H1 (cell line): ENCODE results near the gene OTOL1. TPM values are rescaled to one million over a fixed set of nuclear protein-coding genes. Genes with fewer than 3 reads are reported as not detected.

ENCODE experiments used
- CTCF ChIA-PET: fragments of 300-600 bp; sonication (Branson Sonifier 250); formaldehyde crosslinking; loops from one replicate; lab custom pipeline; 2021; ENCODE audit not compliant: partially characterized antibody; lab: Charles Lee
- POLR2A ChIA-PET: fragments of 300-600 bp; sonication (Branson Sonifier 250); formaldehyde crosslinking; loops from one replicate; lab custom pipeline; 2021; ENCODE audit warnings: inconsistent platforms; ENCODE audit not compliant: partially characterized antibody; lab: Charles Lee
- DNase-seq, 2 experiments: peaks; one replicate each; pipeline versions ENCODE4 v3.0.0 to v3.0.0-alpha.2; 2010 to 2022; ENCODE audit warnings: low spot score in 2 of 2, low read depth in 1 of 2, mixed read lengths in 1 of 2
- FAIRE-seq: peaks from 2 replicates; lab custom pipeline; 2011; peaks lifted over from hg19 to GRCh38; lab: Jason Lieb, UNC
- H2AFZ ChIP-seq: 2 replicates; pipeline ENCODE4 v1.8.1; 2012; ENCODE audit warnings: low read length, inconsistent platforms
- H2AK5ac ChIP-seq: 2 replicates; pipeline ENCODE4 v1.6.1; 2013; ENCODE audit warnings: low read depth, low read length
- H2BK120ac ChIP-seq: replicated peaks from 2 replicates; pipeline ENCODE3; 2013; ENCODE audit warnings: low read depth, low read length, inconsistent platforms
- H2BK12ac ChIP-seq: 2 replicates; pipeline ENCODE4 v1.6.1; 2013; ENCODE audit warnings: low read depth, low read length
- H2BK15ac ChIP-seq: 2 replicates; pipeline ENCODE4 v1.6.1; 2013; ENCODE audit warnings: low read length
- H2BK20ac ChIP-seq: 2 replicates; pipeline ENCODE4 v1.6.1; 2013; ENCODE audit warnings: low read length
- H2BK5ac ChIP-seq: 2 replicates; pipeline ENCODE4 v1.6.1; 2013; ENCODE audit warnings: low read depth, low read length
- H3K14ac ChIP-seq: 2 replicates; pipeline ENCODE4 v1.6.1; 2013; ENCODE audit warnings: inconsistent platforms; ENCODE audit not compliant: insufficient read length
- H3K18ac ChIP-seq: 2 replicates; pipeline ENCODE4 v1.6.1; 2013; ENCODE audit warnings: low read length; ENCODE audit errors: extremely low read depth
- H3K23ac ChIP-seq: 2 replicates; pipeline ENCODE4 v1.6.1; 2013; ENCODE audit warnings: inconsistent platforms; ENCODE audit not compliant: insufficient read length
- H3K23me2 ChIP-seq: 2 replicates; pipeline ENCODE4 v1.6.1; 2013; ENCODE audit warnings: low read depth, low read length
- H3K27ac ChIP-seq: 2 replicates; pipeline ENCODE4 v1.6.1; 2011; ENCODE audit warnings: low read depth, low read length, inconsistent platforms
- H3K27me3 ChIP-seq, 4 experiments: replicated peaks in 1 of 4; 1 replicate in 1 of 4; 2 replicates in 3 of 4; pipeline versions ENCODE4 v1.6.1 to v1.8.1; 2011 to 2013; ENCODE audit warnings: low read length in 3 of 4, mild to moderate bottlenecking in 3 of 4, inconsistent platforms in 2 of 4, mixed read lengths in 2 of 4, moderate library complexity in 1 of 4; ENCODE audit not compliant: control insufficient read depth in 3 of 4, insufficient read depth in 3 of 4; ENCODE audit errors: extremely low read depth in 1 of 4
- H3K36me3 ChIP-seq, 4 experiments: 2 replicates each; pipeline versions ENCODE4 v1.6.1 to v1.8.1; 2011 to 2013; ENCODE audit warnings: mild to moderate bottlenecking in 4 of 4, low read length in 3 of 4, moderate library complexity in 2 of 4, control low read depth in 1 of 4, inconsistent platforms in 1 of 4; ENCODE audit not compliant: insufficient read depth in 4 of 4, control insufficient read depth in 2 of 4
- H3K4ac ChIP-seq: replicated peaks from 2 replicates; pipeline ENCODE3; 2013; ENCODE audit warnings: low read length, low read depth, mixed read lengths, inconsistent platforms; ENCODE audit not compliant: insufficient read length
- H3K4me1 ChIP-seq, 4 experiments: replicated peaks in 1 of 4; 1 replicate in 1 of 4; 2 replicates in 3 of 4; pipeline versions ENCODE4 v1.6.1 to v1.8.1; 2011 to 2013; ENCODE audit warnings: low read length in 3 of 4, inconsistent platforms in 2 of 4, mixed read lengths in 1 of 4; ENCODE audit not compliant: insufficient read depth in 4 of 4, control insufficient read depth in 3 of 4
- H3K4me2 ChIP-seq, 2 experiments: 2 replicates each; pipeline versions ENCODE4 v1.6.1 to v1.8.1; 2011 to 2013; ENCODE audit warnings: low read depth in 2 of 2, low read length in 2 of 2, control low read depth in 1 of 2, inconsistent platforms in 1 of 2, mild to moderate bottlenecking in 1 of 2; ENCODE audit not compliant: insufficient read depth in 1 of 2
- H3K4me3 ChIP-seq, 4 experiments: fragments of 200-600, 300-600 bp in 1 of 4; sonication (generic), shearing (Covaris generic), sonication (Bioruptor Twin) in 1 of 4; 2 replicates each; pipeline versions ENCODE4 v1.5.1 to v1.8.1; 2011 to 2016; ENCODE audit warnings: low read length in 4 of 4, low read depth in 3 of 4, control low read depth in 2 of 4, inconsistent platforms in 2 of 4, mild to moderate bottlenecking in 2 of 4, mixed read lengths in 1 of 4, moderate library complexity in 1 of 4; ENCODE audit not compliant: insufficient read depth in 2 of 4; ENCODE audit errors: extremely low read depth in 1 of 4
- H3K56ac ChIP-seq: replicated peaks from 2 replicates; pipeline ENCODE3; 2013; ENCODE audit warnings: low read depth, mild to moderate bottlenecking, mixed read lengths, low read length, inconsistent platforms; ENCODE audit not compliant: insufficient read length
- H3K79me1 ChIP-seq: 2 replicates; pipeline ENCODE4 v1.6.1; 2013; ENCODE audit warnings: low read depth, low read length, control low read depth
- H3K79me2 ChIP-seq, 2 experiments: 2 replicates each; pipeline versions ENCODE4 v1.6.1 to v1.8.1; 2012 to 2013; ENCODE audit warnings: low read length in 2 of 2, mild to moderate bottlenecking in 2 of 2, inconsistent platforms in 1 of 2; ENCODE audit not compliant: insufficient read depth in 2 of 2, control insufficient read depth in 1 of 2
- H3K9ac ChIP-seq, 4 experiments: replicated peaks in 1 of 4; 1 replicate in 1 of 4; 2 replicates in 3 of 4; pipeline versions ENCODE4 v1.6.1 to v1.8.1; 2011 to 2013; ENCODE audit warnings: low read depth in 3 of 4, low read length in 3 of 4, control low read depth in 2 of 4, mild to moderate bottlenecking in 2 of 4, moderate library complexity in 2 of 4, inconsistent platforms in 1 of 4; ENCODE audit errors: extremely low read depth in 1 of 4
- H3K9me3 ChIP-seq, 2 experiments: 2 replicates each; pipeline versions ENCODE4 v1.6.1 to v1.8.1; 2012 to 2013; ENCODE audit warnings: mild to moderate bottlenecking in 2 of 2, moderate library complexity in 2 of 2, control low read depth in 1 of 2, inconsistent platforms in 1 of 2, low read depth in 1 of 2, low read length in 1 of 2, mixed read lengths in 1 of 2; ENCODE audit not compliant: insufficient read depth in 2 of 2
- H4K20me1 ChIP-seq, 2 experiments: replicated peaks in 1 of 2; 2 replicates each; pipeline versions ENCODE3 to v1.8.1; 2011 to 2013; ENCODE audit warnings: inconsistent platforms in 2 of 2, low read length in 2 of 2, mild to moderate bottlenecking in 1 of 2; ENCODE audit not compliant: insufficient read depth in 2 of 2, control insufficient read depth in 1 of 2
- H4K5ac ChIP-seq: 2 replicates; pipeline ENCODE4 v1.6.1; 2013; ENCODE audit warnings: low read length, low read depth, mixed read lengths, inconsistent platforms; ENCODE audit not compliant: insufficient read length
- H4K8ac ChIP-seq: 2 replicates; pipeline ENCODE4 v1.8.0; 2013; ENCODE audit warnings: mild to moderate bottlenecking, moderate library complexity, low read length, inconsistent platforms; ENCODE audit not compliant: insufficient read depth; ENCODE audit errors: extremely low read depth
- H4K91ac ChIP-seq: replicated peaks from 2 replicates; pipeline ENCODE3; 2013; ENCODE audit warnings: low read length, mixed read lengths, inconsistent platforms; ENCODE audit not compliant: insufficient read length
- ASH2L ChIP-seq: fragments of 200-600, 300-600 bp; sonication (generic); IDR thresholded peaks from one replicate; pipeline ENCODE4 v1.7.1; 2017; ENCODE audit warnings: low read length
- FOSL1 ChIP-seq: IDR thresholded peaks from 2 replicates; pipeline ENCODE4 v1.6.1; 2011; ENCODE audit warnings: mild to moderate bottlenecking, low read depth, low read length, moderate library complexity; ENCODE audit not compliant: insufficient read depth
- JUN ChIP-seq: IDR thresholded peaks from 2 replicates; pipeline ENCODE4 v1.6.1; 2011; ENCODE audit warnings: low read depth, mild to moderate bottlenecking, improper control_type of control experiment, low read length
- KDM5A ChIP-seq: fragments of 200-600 bp; IDR thresholded peaks from 2 replicates; pipeline ENCODE4 v1.7.1; 2012; ENCODE audit warnings: mild to moderate bottlenecking, low read length, inconsistent platforms, mixed read lengths
- SP2 ChIP-seq: IDR thresholded peaks from 2 replicates; pipeline ENCODE4 v1.6.1; 2012; ENCODE audit warnings: mild to moderate bottlenecking, low read length, inconsistent platforms
- TAF1 ChIP-seq: IDR thresholded peaks from 2 replicates; pipeline ENCODE4 v1.6.1; 2011; ENCODE audit warnings: mild to moderate bottlenecking, low read depth, low read length
- WGBS, 2 experiments: shearing (Covaris generic) in 1 of 2; methylation state at CpG; one replicate each; pipeline versions ENCODE4 v1.1.6 to v1.1.7; 2013 to 2015; ENCODE audit warnings: low lambda C conversion rate in 2 of 2, mixed read lengths in 2 of 2, inconsistent platforms in 1 of 2, low coverage in 1 of 2, missing lambda C conversion rate in 1 of 2; ENCODE audit not compliant: insufficient replicate concordance in 2 of 2, insufficient coverage in 1 of 2, insufficient read length in 1 of 2; ENCODE audit errors: extremely low coverage in 1 of 2, missing lambda C conversion rate in 1 of 2; 5-methylcytosine and 5-hydroxymethylcytosine counted together
- polyA plus RNA-seq, 7 experiments: library from polyadenylated mRNA; depleted of rRNA in 3 of 7; stranded (reverse) in 5 of 7; unstranded in 2 of 7; fragments of >200 nt in 5 of 7; fragments of 200-250 nt in 2 of 7; gene quantifications; 1 replicate in 5 of 7; 2 replicates in 1 of 7; 4 replicates in 1 of 7; pipeline versions ENCODE4 v1.2.1 to v1.2.3, GENCODE V29; 2011 to 2013; ENCODE audit warnings: missing spikeins in 2 of 7, mixed read lengths in 2 of 7
- total RNA-seq: library from RNA; stranded (reverse); fragmentation: NEBNext Ultra II Directional; extraction: Animal tissue kit (Norgen Biotek cat#: 25700); gene quantifications from 2 replicates; pipeline ENCODE4 v1.2.1, GENCODE V29; 2021

OTOL1 gene
- total and polyA plus RNA-seq, 2 of the 8 experiments (the other 6 are each of a cell fraction or from before 2014, with no cell fraction given): not detected

- FAIRE-seq (no peak), DNase-seq (no peak)
- ChIA-PET CTCF (no interaction called here), POLR2A (no interaction called here)
- Histone ChIP-seq H4K5ac (no peak overlapping the region), H3K27me3 (no peaks in the 10 kb centered on the region), H3K27ac (no peak overlapping the region), H3K36me3 (no peaks in the 10 kb centered on the region), H3K79me1 (no peaks in the 10 kb centered on the region), H2BK120ac (no peak overlapping the region), H3K14ac (no peak overlapping the region), H2BK15ac (no peak overlapping the region), H3K23me2 (no peaks in the 10 kb centered on the region), H3K56ac (no peak overlapping the region), H2BK12ac (no peak overlapping the region), H3K4me2 (no peak overlapping the region), H3K4me3 (no peak overlapping the region), H2BK5ac (no peak overlapping the region), H3K9me3 (no peaks in the 10 kb centered on the region), H3K79me2 (no peaks in the 10 kb centered on the region), H2BK20ac (no peak overlapping the region), H3K4ac (no peak overlapping the region), H3K18ac (no peak overlapping the region), H3K23ac (no peak overlapping the region), H4K91ac (no peak overlapping the region), H3K9ac (no peak overlapping the region), H3K4me1 (no peaks in the 10 kb centered on the region), H4K8ac (no peak overlapping the region), H2AK5ac (no peak overlapping the region), H2AFZ (no peak overlapping the region; the same call in 1 of the 2 replicates), H4K20me1 (no peaks in the 10 kb centered on the region)
- WGBS, 2 experiments: 92% methylated on average over 1 of the region's 1 CpG; no CpG with 5 or more reads in 1 of the 2 experiments
- TF ChIP-seq TAF1: no peak
- no peak for TF ChIP-seq SP2
- TF ChIP-seq ASH2L: no peak
- TF ChIP-seq FOSL1: no peak
- TF ChIP-seq KDM5A: no peak
- TF ChIP-seq JUN: no peak
Observed at GRCh38 chr3:161540594-161540993, 44.0 kb downstream of the OTOL1 start.
